Brain microvascular endothelial cell (primary cell): ENCODE data around the gene HINT1.
A peak's percentile ranks its signal among the peaks of the same experiment; 100 is the strongest.

Source experiments
- DNase-seq: peaks from one replicate; pipeline ENCODE4 v3.0.0-alpha.2; 2020
- H3K27ac ChIP-seq: fragments of 250-450 bp; sonication (Bioruptor Pico); 2 replicates; pipeline ENCODE4 v1.5.1; 2020; ENCODE audit warnings: mild to moderate bottlenecking, moderate library complexity
- H3K27me3 ChIP-seq: fragments of 250-450 bp; sonication (Bioruptor Pico); replicated peaks from 2 replicates; pipeline ENCODE4 v1.5.1; 2020; ENCODE audit warnings: mild to moderate bottlenecking
- H3K36me3 ChIP-seq: fragments of 250-450 bp; sonication (Bioruptor Pico); replicated peaks from 2 replicates; pipeline ENCODE4 v1.5.1; 2020; ENCODE audit warnings: mild to moderate bottlenecking
- H3K4me3 ChIP-seq: 2 replicates; pipeline ENCODE4 v1.5.1; 2011; ENCODE audit warnings: low read depth, mild to moderate bottlenecking, control low read depth, low read length, moderate library complexity
- CTCF ChIP-seq: IDR thresholded peaks from 2 replicates; pipeline ENCODE4 v1.5.1; 2011; ENCODE audit warnings: low read depth, mild to moderate bottlenecking, moderate library complexity, low read length, control low read depth, inconsistent platforms; ENCODE audit errors: missing control alignments
- in situ Hi-C: cut with HindIII; loops from 2 replicates; pipeline ENCODE4 v1.10.0; 2017; ENCODE audit warnings: low sequenced_read_pairs, low pct_ligation_motif_present

HINT1 gene

DNA sequence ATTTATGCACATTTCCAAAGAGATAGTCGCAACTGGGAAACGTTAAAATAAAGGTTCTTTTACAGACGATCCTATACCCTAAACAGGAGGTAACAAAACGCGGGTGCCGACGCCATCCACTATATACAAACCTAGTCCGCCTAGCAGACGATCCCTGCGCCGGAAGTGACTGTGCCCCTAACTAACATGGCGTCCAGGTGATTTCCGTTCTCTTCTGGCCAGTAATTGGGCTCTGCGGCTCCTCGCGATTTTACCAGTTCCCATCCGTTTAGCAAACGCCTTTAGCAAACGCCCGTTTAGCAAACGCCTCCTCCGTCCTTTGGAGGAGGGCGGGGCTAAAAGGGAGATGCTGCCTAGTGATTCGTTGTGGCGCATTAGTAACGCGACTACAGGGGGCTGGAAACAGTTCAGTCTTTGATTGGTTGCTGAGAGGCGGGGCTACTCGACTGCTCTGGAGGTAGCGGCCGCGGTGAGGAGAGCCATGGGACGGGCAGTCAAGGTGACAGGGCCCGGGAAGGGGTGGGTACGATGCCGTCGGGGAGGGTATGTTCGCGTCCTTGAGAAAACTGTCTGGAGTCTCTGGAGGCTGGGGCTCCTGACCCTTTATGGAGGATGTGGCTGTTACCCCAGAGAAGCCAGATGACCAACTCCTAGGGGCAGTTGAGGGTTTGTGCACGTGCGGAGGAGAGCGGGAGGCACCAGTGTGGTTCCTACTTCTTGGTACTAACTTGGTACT lies 5.7 kb upstream of the HINT1 start, which contains the start of gene LYRM7:
Gene LYRM7, plus strand, starts transcription at position 405 of the 736 bp plus-strand sequence. Its CDS starts 77 bp downstream, at position 482.
- DNase-seq, result peak; percentile 99
- H3K36me3 ChIP-seq, result no peaks in the 10 kb centered on the region
- H3K27me3 ChIP-seq, result no peaks in the 10 kb centered on the region
- peak; percentile 19 for TF ChIP-seq CTCF
- in situ Hi-C loops, result no loop called here
- H3K4me3 ChIP-seq, result peak within 1 kb of the TSS; percentile 75
- peak within 1 kb of the TSS; percentile 35 for H3K27ac ChIP-seq

DNA sequence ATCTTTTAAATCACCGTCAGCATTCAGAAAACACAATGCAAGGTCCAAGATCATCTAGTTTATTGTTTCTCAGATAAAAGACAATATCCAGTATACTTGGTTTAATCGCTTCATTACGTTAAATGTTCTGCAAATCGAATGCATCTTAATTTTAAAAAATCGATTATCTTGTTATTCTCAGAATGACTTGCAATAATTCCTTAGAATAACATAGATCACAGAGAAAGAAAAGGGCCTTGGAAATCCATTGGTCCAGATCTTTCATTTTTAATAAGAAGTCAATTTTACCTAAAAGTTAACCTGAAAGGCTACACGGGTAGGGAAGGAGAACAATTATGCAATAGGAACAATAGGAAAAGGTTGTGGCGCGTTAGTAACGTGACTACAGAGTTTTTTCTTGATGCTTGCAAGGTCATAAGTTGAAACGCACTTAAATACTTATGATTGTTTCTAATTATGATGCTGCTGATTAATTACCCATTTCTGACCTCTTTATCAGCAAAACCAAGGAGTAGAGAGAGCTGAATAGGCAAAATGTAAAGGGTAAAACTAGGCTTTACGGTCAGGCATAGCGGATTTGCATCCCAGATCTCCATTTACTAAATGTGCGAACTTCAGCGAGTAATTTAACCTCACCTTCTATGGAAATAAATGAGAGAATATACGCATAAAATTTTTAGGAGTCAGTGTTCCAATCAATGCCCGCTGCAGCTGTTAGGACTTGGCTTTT lies 4.9 kb upstream of the HINT1 start:
- DNase-seq, result no peak
- Histone ChIP-seq H3K36me3 (no peaks in the 10 kb centered on the region), H3K27ac (peak overlapping the region; percentile 35), H3K27me3 (no peaks in the 10 kb centered on the region), H3K4me3 (peak overlapping the region; percentile 75)
- in situ Hi-C loops, result no loop called here
- TF ChIP-seq CTCF, result no peak

GRCh38 chr5:131167615-131168014 lies 2.6 kb upstream of the HINT1 start:
- no peak for TF ChIP-seq CTCF
- in situ Hi-C loops, result no loop called here
- DNase-seq, result no peak
- Histone ChIP-seq H3K4me3 (no peak overlapping the region), H3K36me3 (no peaks in the 10 kb centered on the region), H3K27me3 (no peaks in the 10 kb centered on the region), H3K27ac (no peak overlapping the region)

- H3K4me3 ChIP-seq, result peak overlapping the region; percentile 96
- peak overlapping the region; percentile 75 for H3K27ac ChIP-seq
- peak; percentile 79 for DNase-seq
- no peak for TF ChIP-seq CTCF
- no peaks in the 10 kb centered on the region for H3K27me3 ChIP-seq
- H3K36me3 ChIP-seq, result peaks cover 15% of the 10 kb centered on the region
- in situ Hi-C loops, result no loop called here
Observed at GRCh38 chr5:131164191-131165118, 601 bp downstream of the HINT1 start.

GRCh38 chr5:131163276-131164119 lies 1.6 kb downstream of the HINT1 start:
- TF ChIP-seq CTCF, result no peak
- in situ Hi-C loops, result no loop called here
- Histone ChIP-seq H3K27me3 (no peaks in the 10 kb centered on the region), H3K36me3 (peaks cover 19% of the 10 kb centered on the region), H3K27ac (peak overlapping the region; percentile 75), H3K4me3 (peak overlapping the region; percentile 96)
- DNase-seq, result no peak
